Measurements from ENCODE around the gene ARHGEF10L.
"Not testable (repeated sequence)": the region's sequence is repeated elsewhere in the genome, so short reads cannot be mapped to it uniquely, and the experiment has no call there.

The ARHGEF10L gene

DNA sequence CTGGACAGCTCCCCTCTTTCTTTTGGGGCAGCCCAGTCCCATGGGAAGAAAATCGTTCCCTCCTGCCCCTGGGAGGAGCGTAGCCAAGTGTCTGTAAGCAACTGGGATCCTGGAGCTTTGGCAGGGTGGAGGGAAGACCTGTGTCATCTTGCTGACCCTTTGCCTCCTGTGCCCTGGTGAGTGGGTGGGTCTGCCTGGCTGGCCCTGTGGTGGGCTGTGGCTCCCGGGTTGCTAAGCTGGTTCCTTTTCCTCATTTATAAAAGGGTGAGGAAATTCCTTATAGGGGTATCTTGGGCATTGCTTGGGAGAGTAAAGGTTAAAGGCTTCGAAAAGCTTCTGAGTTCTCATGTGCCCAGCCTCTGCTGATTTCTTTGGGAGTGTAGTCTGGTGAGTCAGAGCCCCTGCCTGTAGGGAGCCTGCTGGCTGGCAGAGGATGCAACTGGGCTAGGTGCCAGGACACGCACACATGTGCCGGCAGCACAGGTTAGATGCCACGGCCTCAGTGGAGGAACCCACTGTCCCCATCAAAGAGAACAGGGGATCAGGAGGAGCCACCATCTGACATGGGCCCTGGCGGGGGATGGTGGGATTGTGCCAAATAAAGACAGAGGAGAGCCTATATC lies 85.2 kb downstream of the ARHGEF10L start:
- TF ChIP-seq SPI1 (IDR thresholded peaks at IDR 0.05; ENCODE audit: low read depth, low read length) = no peak
- TF ChIP-seq TAF1 (IDR thresholded peaks at IDR 0.05; ENCODE audit: low read depth, low read length) = no peak
- TF ChIP-seq PAX5 (IDR thresholded peaks at IDR 0.05; ENCODE audit: insufficient read depth, low read length, severe bottlenecking) = no peak
- no peak for TF ChIP-seq POU2F2 (IDR thresholded peaks at IDR 0.05; ENCODE audit: low read depth, low read length)
- no peak for FAIRE-seq
- DNase-seq (ENCODE audit: insufficient read length, low spot score) = no peak

DNA sequence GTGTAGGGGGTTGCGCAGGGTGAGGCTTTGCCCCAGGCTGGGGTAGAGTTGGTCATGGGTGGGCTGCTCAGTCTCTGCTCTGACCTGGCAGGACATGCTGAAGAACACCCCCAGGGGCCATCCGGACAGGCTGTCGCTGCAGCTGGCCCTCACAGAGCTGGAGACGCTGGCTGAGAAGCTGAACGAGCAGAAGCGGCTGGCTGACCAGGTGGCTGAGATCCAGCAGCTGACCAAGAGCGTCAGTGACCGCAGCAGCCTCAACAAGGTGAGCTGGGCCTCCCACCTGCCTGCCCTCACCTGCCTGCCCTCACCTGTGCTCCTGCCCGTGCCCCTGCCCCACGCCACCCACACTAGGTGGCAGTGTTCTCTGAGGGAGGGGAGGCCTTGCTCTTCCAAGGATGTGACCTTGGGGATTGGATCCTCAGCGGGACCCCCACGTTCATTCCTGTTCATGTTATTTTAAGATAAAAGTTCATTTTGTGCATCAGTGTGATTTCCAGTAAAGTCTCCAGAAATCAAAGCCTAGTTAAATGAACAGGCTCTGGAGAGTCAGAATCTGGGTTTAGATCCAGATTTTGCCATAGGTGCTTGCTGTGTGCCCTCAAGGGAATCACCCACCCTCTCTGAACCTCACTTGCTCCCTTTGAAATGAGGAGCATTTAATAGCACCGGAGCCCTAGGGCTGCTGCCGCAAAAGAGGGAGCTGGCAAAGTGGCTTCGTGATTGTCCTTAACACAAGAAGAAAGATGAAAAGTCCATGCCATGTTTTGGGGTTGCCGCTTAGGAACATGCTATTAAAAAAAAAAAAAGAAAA lies 87.9 kb downstream of the ARHGEF10L start:
- no peak for TF ChIP-seq POLR2A (IDR thresholded peaks at IDR 0.05; ENCODE audit: low read depth, low read length)
- DNase-seq (ENCODE audit: insufficient read length, low spot score) (no peak), FAIRE-seq (no peak)

DNA sequence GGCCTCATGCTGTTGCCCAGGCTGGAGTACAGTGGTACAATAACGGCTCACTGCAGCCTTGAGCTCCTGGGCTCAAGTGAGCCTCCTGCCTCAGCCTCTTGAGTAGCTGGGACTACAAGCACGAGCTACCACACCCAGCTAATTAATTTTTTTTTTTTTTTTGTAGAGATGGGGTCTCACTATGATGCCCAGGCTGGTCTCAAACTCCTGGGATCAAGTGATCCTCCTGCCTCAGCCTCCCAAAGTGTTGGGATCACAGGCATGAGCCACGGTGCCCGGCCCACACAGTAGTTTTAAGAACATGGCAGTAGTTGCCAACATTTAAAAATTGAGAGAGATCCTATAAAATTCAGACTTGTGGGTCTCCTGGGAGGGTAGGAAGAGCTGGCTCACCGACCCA lies 89.5 kb downstream of the ARHGEF10L start:
- not testable (repeated sequence) for FAIRE-seq; DNase-seq (ENCODE audit: insufficient read length, low spot score)

DNA sequence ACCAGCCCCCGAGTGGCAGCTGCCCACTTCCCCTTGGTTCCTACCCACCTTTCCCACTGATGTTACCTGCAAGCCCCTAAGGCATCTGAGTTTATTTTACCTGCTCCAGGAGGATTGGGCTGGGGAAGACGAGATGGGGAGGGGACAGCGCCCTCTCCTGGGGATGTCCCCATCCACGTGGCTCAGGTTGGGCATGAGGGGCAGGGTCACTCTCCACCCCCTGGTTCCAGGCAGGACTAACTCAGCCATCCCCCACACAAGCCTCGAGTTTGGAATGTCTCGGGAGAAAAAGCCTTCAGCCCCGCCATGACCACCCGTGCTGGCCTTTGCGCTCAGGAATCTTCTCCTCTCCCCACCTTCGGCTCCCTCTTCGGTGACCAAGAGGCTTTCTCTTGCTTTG lies 90.0 kb downstream of the ARHGEF10L start:
- no peak for TF ChIP-seq TAF1 (IDR thresholded peaks at IDR 0.05; ENCODE audit: low read depth, low read length)
- no peak for TF ChIP-seq SPI1 (IDR thresholded peaks at IDR 0.05; ENCODE audit: low read depth, low read length)
- TF ChIP-seq PAX5 (IDR thresholded peaks at IDR 0.05; ENCODE audit: insufficient read depth, low read length, severe bottlenecking) = no peak
- TF ChIP-seq POU2F2 (IDR thresholded peaks at IDR 0.05; ENCODE audit: low read depth, low read length) = no peak
- TF ChIP-seq POLR2A (IDR thresholded peaks at IDR 0.05; ENCODE audit: low read depth, low read length) = no peak
- no peak for TF ChIP-seq POLR2AphosphoS5 (IDR thresholded peaks at IDR 0.05; ENCODE audit: low read depth, low read length)
- no peak for DNase-seq (ENCODE audit: insufficient read length, low spot score)
- no peak for FAIRE-seq

DNA sequence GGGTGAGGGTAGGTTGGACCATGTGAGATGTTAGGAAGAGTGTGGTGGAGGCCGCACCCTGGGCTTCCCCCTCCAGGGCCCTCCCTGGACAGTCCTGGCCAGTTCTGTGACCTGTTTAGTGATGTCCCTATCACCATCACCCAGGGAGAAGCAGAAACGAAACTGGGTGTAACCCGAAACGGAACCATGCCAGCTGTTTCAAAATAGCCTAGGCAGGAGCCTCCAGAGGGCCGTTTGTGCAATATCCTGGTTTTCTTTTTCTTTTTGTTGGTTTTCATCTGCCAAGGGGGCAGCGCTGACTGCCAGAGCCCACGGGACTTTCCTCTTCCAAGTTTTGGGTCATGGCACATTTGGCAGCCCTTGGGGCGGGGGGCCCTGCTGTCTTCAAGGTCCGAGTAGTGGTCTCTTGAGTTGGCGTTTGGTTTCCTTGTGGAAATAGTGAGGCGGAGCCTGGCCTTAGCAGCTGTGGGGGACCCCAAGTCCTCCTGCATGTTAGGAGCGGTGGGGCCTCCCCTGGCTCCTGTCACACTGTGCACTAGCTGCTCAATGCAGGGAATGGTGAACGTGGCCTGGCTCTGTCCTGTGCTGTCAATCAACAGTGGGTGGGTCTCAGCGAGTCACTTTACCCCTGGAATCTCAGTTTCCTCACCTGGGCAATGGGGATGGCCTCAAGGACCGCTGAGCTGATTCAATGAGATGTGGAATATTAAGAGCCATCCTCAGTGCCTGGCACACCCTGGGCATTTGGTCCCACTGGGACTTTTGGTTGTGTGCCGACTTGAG lies 90.7 kb downstream of the ARHGEF10L start:
- DNase-seq (ENCODE audit: insufficient read length, low spot score) (no peak), FAIRE-seq (no peak)
- TF ChIP-seq SPI1 (IDR thresholded peaks at IDR 0.05; ENCODE audit: low read depth, low read length) (no peak), POU2F2 (IDR thresholded peaks at IDR 0.05; ENCODE audit: low read depth, low read length) (no peak), POLR2A (IDR thresholded peaks at IDR 0.05; ENCODE audit: low read depth, low read length) (no peak), POLR2AphosphoS5 (IDR thresholded peaks at IDR 0.05; ENCODE audit: low read depth, low read length) (no peak), TAF1 (IDR thresholded peaks at IDR 0.05; ENCODE audit: low read depth, low read length) (no peak), PAX5 (IDR thresholded peaks at IDR 0.05; ENCODE audit: insufficient read depth, low read length, severe bottlenecking) (no peak)

DNA sequence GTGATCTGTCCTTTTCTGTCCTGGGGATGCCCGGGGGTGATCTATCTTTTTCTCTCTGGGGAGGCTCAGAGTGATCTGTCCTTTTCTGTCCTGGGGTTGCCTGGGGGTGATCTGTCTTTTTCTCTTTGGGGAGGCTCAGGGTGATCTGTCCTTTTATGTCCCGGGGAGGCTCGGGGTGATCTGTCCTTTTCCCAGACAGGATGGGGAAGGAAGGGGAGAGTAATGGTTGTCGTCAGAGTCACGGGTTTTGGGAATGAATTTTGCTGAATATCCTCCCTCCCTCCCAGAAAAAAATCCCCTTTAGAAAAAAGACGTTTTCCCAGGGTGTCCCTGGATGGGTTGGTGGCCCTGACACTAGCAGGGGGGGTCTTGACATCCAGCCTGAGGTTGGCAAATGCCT lies 91.5 kb downstream of the ARHGEF10L start:
- FAIRE-seq (no peak), DNase-seq (ENCODE audit: insufficient read length, low spot score) (no peak)
- no peak for TF ChIP-seq TAF1 (IDR thresholded peaks at IDR 0.05; ENCODE audit: low read depth, low read length)
- no peak for TF ChIP-seq SPI1 (IDR thresholded peaks at IDR 0.05; ENCODE audit: low read depth, low read length)
- no peak for TF ChIP-seq POU2F2 (IDR thresholded peaks at IDR 0.05; ENCODE audit: low read depth, low read length)
- TF ChIP-seq PAX5 (IDR thresholded peaks at IDR 0.05; ENCODE audit: insufficient read depth, low read length, severe bottlenecking) = no peak
- TF ChIP-seq POLR2A (IDR thresholded peaks at IDR 0.05; ENCODE audit: low read depth, low read length) = no peak
- no peak for TF ChIP-seq POLR2AphosphoS5 (IDR thresholded peaks at IDR 0.05; ENCODE audit: low read depth, low read length)

DNA sequence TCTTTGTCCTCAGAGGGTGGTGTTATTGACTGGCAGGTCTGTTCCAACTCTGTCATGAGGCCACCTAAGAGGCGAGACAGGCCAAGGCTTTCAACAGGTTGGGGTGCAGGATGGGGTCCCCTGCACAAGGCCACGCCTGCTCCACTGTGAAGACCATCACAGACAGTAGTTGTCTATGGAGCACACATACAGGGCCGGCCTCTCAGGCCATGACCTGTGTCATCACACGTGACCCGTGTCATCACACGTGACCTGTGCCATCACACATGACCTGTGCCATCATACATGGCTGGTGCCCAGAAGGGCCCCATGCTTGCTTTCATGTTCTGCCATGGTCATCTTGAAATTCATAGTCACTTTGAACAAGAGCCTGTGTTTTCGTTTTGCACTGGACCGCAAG lies 91.9 kb downstream of the ARHGEF10L start:
- no peak for FAIRE-seq

DNA sequence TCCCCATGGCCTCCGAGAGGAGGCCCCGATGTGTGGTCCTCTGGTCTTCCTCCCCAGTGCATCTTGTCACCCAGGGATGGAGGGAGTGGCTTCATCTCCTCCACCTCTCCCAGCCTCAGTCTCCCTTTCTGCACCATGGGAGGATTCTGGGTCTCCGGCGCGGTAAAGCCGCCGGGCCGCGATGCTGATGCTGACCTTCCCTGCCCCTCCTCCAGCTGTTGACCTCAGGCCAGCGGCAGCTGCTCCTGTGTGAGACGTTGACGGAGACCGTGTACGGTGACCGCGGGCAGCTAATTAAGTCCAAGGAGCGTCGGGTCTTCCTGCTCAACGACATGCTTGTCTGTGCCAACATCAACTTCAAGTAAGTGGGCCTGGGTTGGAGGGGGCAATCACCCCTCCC lies 92.6 kb downstream of the ARHGEF10L start:
- DNase-seq (ENCODE audit: insufficient read length, low spot score) (no peak), FAIRE-seq (no peak)
- no peak for TF ChIP-seq POLR2AphosphoS5 (IDR thresholded peaks at IDR 0.05; ENCODE audit: low read depth, low read length)

More for the DNA sequence above, 91.9 kb downstream of the ARHGEF10L start:
- TF ChIP-seq TAF1 (IDR thresholded peaks at IDR 0.05; ENCODE audit: low read depth, low read length) (no peak), POLR2AphosphoS5 (IDR thresholded peaks at IDR 0.05; ENCODE audit: low read depth, low read length) (no peak), POU2F2 (IDR thresholded peaks at IDR 0.05; ENCODE audit: low read depth, low read length) (no peak), PAX5 (IDR thresholded peaks at IDR 0.05; ENCODE audit: insufficient read depth, low read length, severe bottlenecking) (no peak), POLR2A (IDR thresholded peaks at IDR 0.05; ENCODE audit: low read depth, low read length) (no peak)
- DNase-seq (ENCODE audit: insufficient read length, low spot score) = no peak

DNA sequence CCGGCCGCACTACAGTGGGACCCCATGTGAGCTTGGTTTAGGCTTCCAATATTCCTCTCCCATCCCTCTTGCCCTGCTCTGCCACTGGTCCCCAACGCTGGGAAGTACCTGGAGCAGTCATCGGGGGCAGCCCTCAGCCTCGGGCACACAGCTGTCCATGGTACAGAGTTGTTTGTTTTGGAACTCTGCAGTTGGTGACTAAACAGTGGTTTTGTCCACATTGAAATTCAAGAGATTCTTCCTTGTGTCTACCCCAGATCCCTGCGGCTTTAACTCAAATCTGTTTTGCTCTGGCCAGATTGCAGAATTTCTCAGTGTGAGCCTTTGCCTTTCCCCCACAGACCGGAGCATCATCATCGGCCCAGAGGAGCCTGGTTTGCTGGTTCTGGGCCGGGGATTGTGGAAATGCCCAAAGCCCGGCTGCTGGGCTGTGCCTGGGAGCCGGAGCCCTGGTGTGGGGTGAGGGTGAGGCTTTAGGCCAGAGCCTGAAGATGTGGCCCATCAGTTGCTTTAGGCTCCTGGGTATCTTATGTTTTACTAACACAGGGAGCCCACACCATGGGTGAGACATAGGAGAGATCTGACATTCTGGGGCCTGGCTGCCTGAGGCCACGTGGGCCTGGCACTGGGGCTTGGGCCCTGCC lies 93.2 kb downstream of the ARHGEF10L start:
- FAIRE-seq = no peak

More for the DNA sequence above, 93.2 kb downstream of the ARHGEF10L start:
- TF ChIP-seq TAF1 (IDR thresholded peaks at IDR 0.05; ENCODE audit: low read depth, low read length) (no peak), SPI1 (IDR thresholded peaks at IDR 0.05; ENCODE audit: low read depth, low read length) (no peak), POU2F2 (IDR thresholded peaks at IDR 0.05; ENCODE audit: low read depth, low read length) (no peak), POLR2AphosphoS5 (IDR thresholded peaks at IDR 0.05; ENCODE audit: low read depth, low read length) (no peak), POLR2A (IDR thresholded peaks at IDR 0.05; ENCODE audit: low read depth, low read length) (no peak), PAX5 (IDR thresholded peaks at IDR 0.05; ENCODE audit: insufficient read depth, low read length, severe bottlenecking) (no peak)
- DNase-seq (ENCODE audit: insufficient read length, low spot score) = no peak
